Heart right ventricle (tissue), 16 donors: ENCODE results near the gene DENND2A. TPM values are rescaled to one million over a fixed set of nuclear protein-coding genes. Genes with fewer than 3 reads are reported as not detected.

Source experiments
- ATAC-seq, 8 donors: fragments of 200-7000 bp; cut with Tn5 transposase; one replicate each; pipeline ENCODE4 v1.9.1; 2020; ENCODE audit warnings: mild to moderate bottlenecking in 8 of 8, moderate library complexity in 8 of 8, moderate number of reproducible peaks in 1 of 8
- DNase-seq, 2 donors: peaks; one replicate each; pipeline ENCODE4 v3.0.0-alpha.2; 2020
- H3K27ac ChIP-seq, 10 donors: fragments of 200-600 bp; sonication (generic) in 2 of 10; one replicate each; pipeline versions ENCODE4 v1.5.0 to v1.8.0; 2020 to 2022; ENCODE audit warnings: mild to moderate bottlenecking in 3 of 10
- H3K27me3 ChIP-seq, 7 donors: fragments of 200-600 bp; one replicate each; pipeline ENCODE4 v1.8.0; 2021 to 2022; ENCODE audit warnings: mild to moderate bottlenecking in 2 of 7
- H3K36me3 ChIP-seq, 9 donors: fragments of 200-600 bp; sonication (generic) in 1 of 9; one replicate each; pipeline versions ENCODE4 v1.5.0 to v1.8.0; 2020 to 2022; ENCODE audit warnings: mild to moderate bottlenecking in 2 of 9
- H3K4me1 ChIP-seq, 9 donors: fragments of 200-600 bp; sonication (generic) in 1 of 9; one replicate each; pipeline versions ENCODE4 v1.5.0 to v1.8.0; 2020 to 2022; ENCODE audit warnings: mild to moderate bottlenecking in 4 of 9
- H3K4me3 ChIP-seq, 10 donors: fragments of 200-600 bp; sonication (generic) in 2 of 10; one replicate each; pipeline versions ENCODE4 v1.5.0 to v1.8.0; 2020 to 2022; ENCODE audit warnings: mild to moderate bottlenecking in 7 of 10, moderate library complexity in 2 of 10
- H3K9me3 ChIP-seq, 11 donors: fragments of 200-600 bp in 10 of 11; sonication (generic) in 2 of 11; one replicate each; pipeline versions ENCODE4 v1.5.0 to v1.8.0; 2013 to 2022; ENCODE audit warnings: mild to moderate bottlenecking in 2 of 11, control low read depth in 1 of 11, moderate library complexity in 1 of 11
- WGBS, 2 donors: extraction: QIAGEN DNeasy Blood & Tissue Kit; methylation state at CpG; one replicate each; pipeline ENCODE4 v1.1.7; 2013; ENCODE audit warnings: inconsistent platforms in 1 of 2; 5-methylcytosine and 5-hydroxymethylcytosine counted together
- intact Hi-C, 10 donors: fragments of 100-400 bp; cut with DNase I; formaldehyde crosslinking; loops; one replicate each; pipeline versions ENCODE4 v1.11.1 to v1.14.2; 2022
- polyA plus RNA-seq, 2 donors: library from polyadenylated mRNA; stranded (reverse); fragments of 200-250 nt; gene quantifications; one replicate each; pipeline ENCODE4 v1.2.3, GENCODE V29; 2013
- total RNA-seq, 10 donors: library from RNA; stranded (reverse); fragmentation: NEBNext Ultra II Directional in 3 of 10; extraction: Animal tissue kit (Norgen Biotek cat#: 25700) in 3 of 10; gene quantifications; one replicate each; pipeline versions ENCODE4 v1.2.1 to v1.2.4, GENCODE V29; 2021 to 2023
- TF ChIP-seq, protein P1 (sequence below), 9 donors: fragments of 200-600 bp; sonication (generic) in 2 of 9; IDR thresholded peaks; one replicate each; pipeline versions ENCODE4 v1.5.0 to v1.8.0; 2021 to 2022; ENCODE audit warnings: antibody characterized with exemption in 9 of 9, mild to moderate bottlenecking in 5 of 9, moderate library complexity in 1 of 9
- donor health status: Arrhythmogenic right ventricular cardiomyopathy.
- donor health status: ischemic (EF 13 %, LVEDD 7.1; RV severe dilation, severe dysfunction).
- donor health status: healthy with polysubstance abuse.
- donor health status: DM: no; HTN: yes; CAD: no.
- donor health status: DM: no; HTN: no; CAD: no.
- donor health status: ischemic (EF 25% LVEDD 6.9; RV normal size, moderate dysfunction).
- donor health status: ischemic (EF 25% LVEDD 5.7; RV mildly dilated, moderate dysfunction).
- donor health status: healthy.
- donor health status: DM: yes; HTN: yes; CAD: no.
- donor health status: Ischemic cardiomyopathy.
- donor health status: ischemic (EF 35%, LVEDD 5.7; RV mildly dilated, moderate dysfunction).
- donor health status: nonischemic (EF 11% LVEDD 7.7; RV severe dilation, severe dysfunction).
- donor health status: DM: yes; HTN: yes; CAD: no.
- donor health status: PGD.
- donor health status: ischemic (EF 29% LVEDD 5.4; RV normal size, mild dysfunction).
- donor health status: nonischemic (EF 23%, LVEDD 6.1; RV moderate dilation, normal function).

DENND2A gene
- total and polyA plus RNA-seq, 12 donors: 3.8 to 16.9 (median 9.8) TPM

- H3K4me3 ChIP-seq: no peak overlapping the region
- TF ChIP-seq, protein P1, sequence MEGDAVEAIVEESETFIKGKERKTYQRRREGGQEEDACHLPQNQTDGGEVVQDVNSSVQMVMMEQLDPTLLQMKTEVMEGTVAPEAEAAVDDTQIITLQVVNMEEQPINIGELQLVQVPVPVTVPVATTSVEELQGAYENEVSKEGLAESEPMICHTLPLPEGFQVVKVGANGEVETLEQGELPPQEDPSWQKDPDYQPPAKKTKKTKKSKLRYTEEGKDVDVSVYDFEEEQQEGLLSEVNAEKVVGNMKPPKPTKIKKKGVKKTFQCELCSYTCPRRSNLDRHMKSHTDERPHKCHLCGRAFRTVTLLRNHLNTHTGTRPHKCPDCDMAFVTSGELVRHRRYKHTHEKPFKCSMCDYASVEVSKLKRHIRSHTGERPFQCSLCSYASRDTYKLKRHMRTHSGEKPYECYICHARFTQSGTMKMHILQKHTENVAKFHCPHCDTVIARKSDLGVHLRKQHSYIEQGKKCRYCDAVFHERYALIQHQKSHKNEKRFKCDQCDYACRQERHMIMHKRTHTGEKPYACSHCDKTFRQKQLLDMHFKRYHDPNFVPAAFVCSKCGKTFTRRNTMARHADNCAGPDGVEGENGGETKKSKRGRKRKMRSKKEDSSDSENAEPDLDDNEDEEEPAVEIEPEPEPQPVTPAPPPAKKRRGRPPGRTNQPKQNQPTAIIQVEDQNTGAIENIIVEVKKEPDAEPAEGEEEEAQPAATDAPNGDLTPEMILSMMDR (IDR thresholded peaks at IDR 0.05): no peak
- WGBS, 2 donors: 82 to 86% methylated on average over 3 of the region's 3 CpGs
- no peak for DNase-seq
- no peaks in the 10 kb centered on the region for H3K9me3 ChIP-seq
- no peaks in the 10 kb centered on the region for H3K36me3 ChIP-seq
- intact Hi-C loops: no loop called here
- H3K27ac ChIP-seq: no peak overlapping the region
- H3K4me1 ChIP-seq: peaks cover 0 to 10% (median 0%) of the 10 kb centered on the region in 9 donors
- ATAC-seq: no peak
- no peaks in the 10 kb centered on the region for H3K27me3 ChIP-seq
Observed at GRCh38 chr7:140484479-140484878, 156.1 kb downstream of the DENND2A start.

DNA sequence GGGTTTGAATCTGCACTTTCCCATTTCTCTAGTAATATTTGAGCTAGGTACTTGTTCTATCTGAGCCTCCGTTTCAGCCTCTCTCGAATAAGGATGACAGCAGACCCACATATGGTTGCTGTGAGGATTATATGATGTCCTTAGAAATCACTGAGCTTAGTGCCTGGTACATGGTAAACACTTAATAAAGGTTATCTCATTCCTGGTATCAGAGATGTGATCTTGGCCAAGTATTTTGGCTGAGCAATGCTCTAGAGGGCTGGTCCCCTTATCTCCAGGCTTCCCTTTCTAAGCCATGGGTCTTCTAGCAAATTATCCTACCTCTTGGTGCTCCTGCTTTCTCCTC lies 160.9 kb downstream of the DENND2A start:
- WGBS, 2 donors: 7 to 9% methylated on average over 2 of the region's 2 CpGs
- DNase-seq (no peak), ATAC-seq (peak in 2 of 8 donors; percentile 1)
- H3K4me3 ChIP-seq: peak overlapping the region; percentile 69 to 99 (median 96)
- TF ChIP-seq, protein P1 (IDR thresholded peaks at IDR 0.05): no peak
- intact Hi-C loops: loop anchor here in 8 of 10 donors (2.0 to 10.0 kb wide), 3 partner anchors 173 to 535 kb away; partner anchors contain the start of gene MRPS33 (in 2 of the 8)
- no peaks in the 10 kb centered on the region for H3K9me3 ChIP-seq
- H3K27me3 ChIP-seq: no peaks in the 10 kb centered on the region
- peaks cover 0 to 4% (median 0%) of the 10 kb centered on the region in 9 donors for H3K36me3 ChIP-seq
- peaks cover 4 to 36% (median 27%) of the 10 kb centered on the region in 9 donors for H3K4me1 ChIP-seq
- peak overlapping the region in 9 of 10 donors; percentile 84 to 94 (median 90) for H3K27ac ChIP-seq

DNA sequence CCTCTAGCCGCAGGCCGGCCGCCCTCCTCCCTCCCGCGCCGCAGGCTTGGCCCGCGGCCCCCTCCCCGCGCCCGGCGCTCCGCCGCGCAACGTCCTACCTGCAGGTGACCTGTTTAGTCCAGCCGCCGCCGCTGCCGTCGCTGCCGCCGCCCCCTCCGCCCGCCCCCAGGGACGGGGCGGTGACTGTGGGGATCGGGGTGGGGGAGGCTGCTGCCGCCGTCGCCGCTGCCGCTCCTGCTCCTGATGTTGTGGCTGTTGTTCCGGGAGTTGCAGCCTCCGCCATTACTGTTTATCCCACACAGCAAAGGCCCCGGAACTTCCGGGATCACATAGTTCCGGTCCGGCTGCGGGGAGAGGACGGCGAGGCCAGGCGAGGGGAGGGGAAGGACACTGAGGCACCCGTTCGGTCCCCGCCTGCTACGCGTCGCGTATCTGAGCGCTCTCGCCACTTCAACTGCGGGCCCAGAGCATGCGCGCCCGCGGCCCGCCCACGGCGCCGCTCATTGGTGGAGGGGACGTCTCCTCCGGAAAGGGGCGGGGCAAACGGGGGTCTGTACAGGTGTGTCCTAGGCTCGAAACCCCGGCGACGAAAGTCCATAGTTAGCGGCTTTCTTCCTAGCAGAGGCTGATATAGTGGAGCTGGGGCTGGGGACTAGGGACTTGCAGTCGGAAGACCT lies 161.4 kb downstream of the DENND2A start, which contains the start of gene MKRN1:
Gene MKRN1, minus strand, starts transcription at position 444 of the 677 bp plus-strand sequence. Its CDS starts 161 bp downstream, at position 283.
- Histone ChIP-seq H3K36me3 (peaks cover 0 to 6% (median 0%) of the 10 kb centered on the region in 9 donors), H3K9me3 (no peaks in the 10 kb centered on the region), H3K4me1 (peaks cover 4 to 38% (median 27%) of the 10 kb centered on the region in 9 donors), H3K27me3 (no peaks in the 10 kb centered on the region), H3K27ac (peak within 1 kb of the TSS; percentile 16 to 94 (median 90)), H3K4me3 (peak within 1 kb of the TSS; percentile 69 to 99 (median 96))
- intact Hi-C loops: loop anchor here in 8 of 10 donors (2.0 to 10.0 kb wide), 3 partner anchors 173 to 536 kb away; partner anchors contain the start of gene MRPS33 (in 2 of the 8)
- WGBS, 2 donors: 0% methylated on average over 61 to 71 of the region's 71 CpGs
- ATAC-seq: peak; percentile 96 to 99 (median 99)
- DNase-seq: peak; percentile 93 to 94
- TF ChIP-seq, protein P1 (IDR thresholded peaks at IDR 0.05): peak in 1 of 9 donors; percentile 11

GRCh38 chr7:140478246-140479061 lies 162.2 kb downstream of the DENND2A start:
- H3K4me3 ChIP-seq: peak overlapping the region; percentile 69 to 99 (median 96)
- intact Hi-C loops: loop anchor here in 8 of 10 donors (2.0 to 10.0 kb wide), 3 partner anchors 174 to 536 kb away; partner anchors contain the start of gene MRPS33 (in 2 of the 8)
- TF ChIP-seq, protein P1 (IDR thresholded peaks at IDR 0.05): no peak
- ATAC-seq: peak; percentile 15 to 43 (median 22)
- H3K4me1 ChIP-seq: peaks cover 4 to 38% (median 27%) of the 10 kb centered on the region in 9 donors
- H3K36me3 ChIP-seq: peaks cover 0 to 6% (median 0%) of the 10 kb centered on the region in 9 donors
- no peaks in the 10 kb centered on the region for H3K9me3 ChIP-seq
- peak; percentile 23 to 39 for DNase-seq
- 0 to 1% methylated on average over 54 to 69 of the region's 69 CpGs for WGBS, 2 donors
- peak overlapping the region; percentile 16 to 94 (median 90) for H3K27ac ChIP-seq
- H3K27me3 ChIP-seq: no peaks in the 10 kb centered on the region
